ENCODE data around the gene PDE6B.

Gene PDE6B

GRCh38 chr4:601612-602558, 23.5 kb upstream of the PDE6B start:
- DNase-seq, result no peak

GRCh38 chr4:602559-602942, 22.8 kb upstream of the PDE6B start:
- peak; percentile 65 for DNase-seq

- no peak for DNase-seq
Observed at GRCh38 chr4:604131-604530, 21.2 kb upstream of the PDE6B start.

GRCh38 chr4:605702-606425, 19.5 kb upstream of the PDE6B start:
- DNase-seq, result no peak

GRCh38 chr4:608236-608635, 17.1 kb upstream of the PDE6B start:
- DNase-seq, result no peak

GRCh38 chr4:609400-610050, 15.8 kb upstream of the PDE6B start:
- no peak for DNase-seq

- no peak for DNase-seq
Observed at GRCh38 chr4:610411-611261, 14.7 kb upstream of the PDE6B start.

- DNase-seq, result no peak
Observed at GRCh38 chr4:612052-612748, 13.2 kb upstream of the PDE6B start.

GRCh38 chr4:612749-613125, 12.6 kb upstream of the PDE6B start:
- no peak for DNase-seq

GRCh38 chr4:613126-613525, 12.2 kb upstream of the PDE6B start:
- no peak for DNase-seq

- no peak for DNase-seq
Observed at GRCh38 chr4:616091-616490, 9.3 kb upstream of the PDE6B start.

GRCh38 chr4:616911-617643, 8.3 kb upstream of the PDE6B start:
- DNase-seq, result no peak

GRCh38 chr4:617644-618641, 7.4 kb upstream of the PDE6B start:
- DNase-seq, result no peak

- no peak for DNase-seq
Observed at GRCh38 chr4:620201-620600, 5.2 kb upstream of the PDE6B start.

- no peak for DNase-seq
Observed at GRCh38 chr4:620851-621261, 4.5 kb upstream of the PDE6B start.

- DNase-seq, result no peak
Observed at GRCh38 chr4:621296-622070, 3.9 kb upstream of the PDE6B start.

GRCh38 chr4:622071-622995, 3.0 kb upstream of the PDE6B start:
- no peak for DNase-seq
